HG02571 (cell line): ENCODE results near the gene THAP3.

Experiments
- ATAC-seq: cut with Tn5 transposase; IDR thresholded peaks from one replicate; pipeline ENCODE4 v1.9.1; 2021; ENCODE audit warnings: mild to moderate bottlenecking, moderate library complexity; ENCODE audit not compliant: unreplicated experiment

THAP3 gene

GRCh38 chr1:6603915-6604558, 20.6 kb upstream of the THAP3 start:
- ATAC-seq: no peak

GRCh38 chr1:6612641-6613360, 11.9 kb upstream of the THAP3 start:
- ATAC-seq: peak; percentile 30

- ATAC-seq: peak; percentile 85
Measured at GRCh38 chr1:6613361-6614018, 11.2 kb upstream of the THAP3 start, which contains the start of gene PHF13. Gene PHF13 (plus strand): TSS chr1:6613731. CDS start chr1:6614067, 336 bp downstream.

GRCh38 chr1:6614019-6614928, 10.4 kb upstream of the THAP3 start:
- ATAC-seq: no peak

- no peak for ATAC-seq
Measured at GRCh38 chr1:6614929-6615785, 9.5 kb upstream of the THAP3 start.

- no peak for ATAC-seq
Measured at GRCh38 chr1:6619045-6619444, 5.6 kb upstream of the THAP3 start.

GRCh38 chr1:6621429-6622391, 3.0 kb upstream of the THAP3 start:
- no peak for ATAC-seq

- no peak for ATAC-seq
Measured at GRCh38 chr1:6622396-6623152, 2.1 kb upstream of the THAP3 start.

- ATAC-seq: no peak
Measured at GRCh38 chr1:6623269-6623965, 1.3 kb upstream of the THAP3 start.

GRCh38 chr1:6625584-6626149, 999 bp downstream of the THAP3 start:
- ATAC-seq: peak; percentile 22

- no peak for ATAC-seq
Measured at GRCh38 chr1:6627031-6627430, 2.4 kb downstream of the THAP3 start.

- no peak for ATAC-seq
Measured at GRCh38 chr1:6627841-6628545, 3.3 kb downstream of the THAP3 start.

GRCh38 chr1:6628971-6629479, 4.4 kb downstream of the THAP3 start:
- ATAC-seq: no peak

- ATAC-seq: no peak
Measured at GRCh38 chr1:6630027-6630426, 5.4 kb downstream of the THAP3 start.

GRCh38 chr1:6631058-6631457, 6.4 kb downstream of the THAP3 start:
- ATAC-seq: no peak
